Breast epithelium (tissue), 3 donors: ENCODE measurements around the gene TMEM238L.

Experiments
- CTCF ChIP-seq, 3 donors: fragments of 450-650 bp; IDR thresholded peaks; one replicate each; pipeline ENCODE4 v1.5.1; 2016 to 2017; ENCODE audit warnings: antibody characterized with exemption in 3 of 3, mild to moderate bottlenecking in 3 of 3, moderate library complexity in 3 of 3
- POLR2A ChIP-seq: fragments of 450-650 bp; IDR thresholded peaks from one replicate; pipeline ENCODE4 v1.6.1; 2016; ENCODE audit warnings: antibody characterized with exemption, mild to moderate bottlenecking, moderate library complexity
- POLR2AphosphoS5 ChIP-seq, 3 donors: sonication (generic); formaldehyde crosslinking; IDR thresholded peaks; one replicate each; pipeline ENCODE4 v1.6.1; 2017; ENCODE audit warnings: antibody characterized with exemption in 3 of 3

GRCh38 chr17:10752696-10753095 is 51.2 kb downstream of the TMEM238L start:
- TF ChIP-seq POLR2AphosphoS5 (IDR thresholded peaks at IDR 0.05) (no peak), CTCF (IDR thresholded peaks at IDR 0.05) (no peak), POLR2A (no peak)
